H9 (cell line): ENCODE measurements around the gene SORCS2. TPM values are rescaled to one million over a fixed set of nuclear protein-coding genes. Genes with fewer than 3 reads are reported as not detected.

Experiments used
- DNase-seq: peaks from one replicate; pipeline ENCODE4 v3.0.0-alpha.2; 2017
- H2AFZ ChIP-seq: one replicate; pipeline ENCODE4 v1.6.1; 2013; ENCODE audit warnings: mild to moderate bottlenecking, low read length, control low read depth, moderate library complexity
- H2AK5ac ChIP-seq: 2 replicates; pipeline ENCODE4 v1.6.1; 2013; ENCODE audit warnings: low read length, control low read depth, mixed read lengths; ENCODE audit not compliant: insufficient read length
- H2BK120ac ChIP-seq: one replicate; pipeline ENCODE4 v1.6.1; 2013; ENCODE audit warnings: low read depth, mild to moderate bottlenecking, low read length, control low read depth, inconsistent platforms; ENCODE audit not compliant: poor library complexity, severe bottlenecking
- H2BK12ac ChIP-seq: 2 replicates; pipeline ENCODE4 v1.6.1; 2013; ENCODE audit warnings: low read length, control low read depth, mixed read lengths, low read depth; ENCODE audit not compliant: insufficient read length
- H2BK15ac ChIP-seq: 2 replicates; pipeline ENCODE4 v1.6.1; 2013; ENCODE audit warnings: low read depth, low read length, control low read depth
- H2BK20ac ChIP-seq: one replicate; pipeline ENCODE4 v1.6.1; 2013; ENCODE audit warnings: low read depth, mild to moderate bottlenecking, low read length, control low read depth, inconsistent platforms; ENCODE audit not compliant: poor library complexity, severe bottlenecking
- H2BK5ac ChIP-seq: 2 replicates; pipeline ENCODE4 v1.6.1; 2013; ENCODE audit warnings: low read length, control low read depth, mixed read lengths; ENCODE audit not compliant: insufficient read length
- H3K14ac ChIP-seq: 2 replicates; pipeline ENCODE4 v1.6.1; 2013; ENCODE audit warnings: low read length, control low read depth; ENCODE audit not compliant: insufficient read depth
- H3K18ac ChIP-seq: 2 replicates; pipeline ENCODE4 v1.6.1; 2013; ENCODE audit warnings: low read depth, mild to moderate bottlenecking, mixed read lengths, low read length, control low read depth; ENCODE audit not compliant: insufficient read length
- H3K23ac ChIP-seq: 2 replicates; pipeline ENCODE4 v1.6.1; 2013; ENCODE audit warnings: low read length, control low read depth, mixed read lengths, low read depth; ENCODE audit not compliant: insufficient read length
- H3K23me2 ChIP-seq: 2 replicates; pipeline ENCODE4 v1.6.1; 2013; ENCODE audit warnings: low read depth, mild to moderate bottlenecking, mixed read lengths, low read length, control low read depth; ENCODE audit not compliant: insufficient read length, poor library complexity, severe bottlenecking
- H3K27ac ChIP-seq: 2 replicates; pipeline ENCODE4 v1.5.1; 2013; ENCODE audit warnings: low read length, control low read depth, mixed read lengths, low read depth; ENCODE audit not compliant: insufficient read length
- H3K27me3 ChIP-seq: 2 replicates; pipeline ENCODE4 v1.6.1; 2013; ENCODE audit warnings: low read length, control low read depth, inconsistent platforms; ENCODE audit not compliant: insufficient read depth
- H3K4ac ChIP-seq: 2 replicates; pipeline ENCODE4 v1.6.1; 2013; ENCODE audit warnings: low read depth, mild to moderate bottlenecking, control low read depth, inconsistent platforms, low read length, moderate library complexity
- H3K4me1 ChIP-seq: 2 replicates; pipeline ENCODE4 v1.6.1; 2013; ENCODE audit warnings: low read length, control low read depth, inconsistent platforms; ENCODE audit not compliant: insufficient read depth
- H3K4me2 ChIP-seq: 2 replicates; pipeline ENCODE4 v1.6.1; 2013; ENCODE audit warnings: low read length, control low read depth, mixed read lengths; ENCODE audit not compliant: insufficient read length, insufficient read depth
- H3K56ac ChIP-seq: 2 replicates; pipeline ENCODE4 v1.6.1; 2013; ENCODE audit warnings: low read depth, mild to moderate bottlenecking, mixed read lengths, low read length, control low read depth; ENCODE audit not compliant: insufficient read length
- H3K79me1 ChIP-seq: 2 replicates; pipeline ENCODE4 v1.6.1; 2013; ENCODE audit warnings: low read depth, mild to moderate bottlenecking, moderate library complexity, low read length, control low read depth, inconsistent platforms; ENCODE audit not compliant: insufficient read depth, poor library complexity, severe bottlenecking
- H3K79me2 ChIP-seq: 2 replicates; pipeline ENCODE4 v1.6.1; 2013; ENCODE audit warnings: low read length, control low read depth, inconsistent platforms; ENCODE audit not compliant: insufficient read depth
- H3K9ac ChIP-seq: 2 replicates; pipeline ENCODE4 v1.6.1; 2013; ENCODE audit warnings: low read length, control low read depth, mixed read lengths; ENCODE audit not compliant: insufficient read length; ENCODE audit errors: extremely low read depth
- H3K9me3 ChIP-seq: one replicate; pipeline ENCODE4 v1.6.1; 2013; ENCODE audit warnings: low read depth, low read length, inconsistent platforms; ENCODE audit not compliant: control insufficient read depth
- H3T11ph ChIP-seq: one replicate; pipeline ENCODE4 v1.6.1; 2013; ENCODE audit warnings: mild to moderate bottlenecking, low read length, control low read depth, inconsistent platforms
- H4K20me1 ChIP-seq: one replicate; pipeline ENCODE4 v1.6.1; 2013; ENCODE audit not compliant: control insufficient read depth, insufficient read length, insufficient read depth
- H4K5ac ChIP-seq: 2 replicates; pipeline ENCODE4 v1.6.1; 2013; ENCODE audit warnings: low read depth, mild to moderate bottlenecking, mixed read lengths, low read length, control low read depth; ENCODE audit not compliant: insufficient read length
- H4K8ac ChIP-seq: replicated peaks from 2 replicates; pipeline ENCODE4 v1.6.1; 2013; ENCODE audit warnings: low read length, control low read depth, mixed read lengths, low read depth; ENCODE audit not compliant: insufficient read length
- H4K91ac ChIP-seq: 2 replicates; pipeline ENCODE4 v1.6.1; 2013; ENCODE audit warnings: low read depth, mild to moderate bottlenecking, moderate library complexity, mixed read lengths, low read length, control low read depth; ENCODE audit not compliant: insufficient read length
- H3K27ac Mint-ChIP-seq, 3 experiments: 2 replicates in 2 of 3; 3 replicates in 1 of 3; pipeline ENCODE4 v1.8.0; 2020 to 2021; ENCODE audit warnings: mixed read lengths in 3 of 3, mild to moderate bottlenecking in 1 of 3, moderate library complexity in 1 of 3
- H3K27me3 Mint-ChIP-seq: 2 replicates; pipeline ENCODE4 v1.8.0; 2021; ENCODE audit warnings: low read depth, mild to moderate bottlenecking, moderate library complexity, mixed read lengths
- H3K36me3 Mint-ChIP-seq, 3 experiments: 2 replicates in 2 of 3; 3 replicates in 1 of 3; pipeline ENCODE4 v1.8.0; 2020 to 2021; ENCODE audit warnings: low read depth in 3 of 3, mixed read lengths in 3 of 3; ENCODE audit not compliant: insufficient read depth in 1 of 3
- H3K4me1 Mint-ChIP-seq, 2 experiments: 2 replicates each; pipeline ENCODE4 v1.8.0; 2020; ENCODE audit warnings: mixed read lengths in 2 of 2
- H3K4me3 Mint-ChIP-seq, 2 experiments: 2 replicates in 1 of 2; 3 replicates in 1 of 2; pipeline ENCODE4 v1.8.0; 2020 to 2021; ENCODE audit warnings: mild to moderate bottlenecking in 2 of 2, mixed read lengths in 2 of 2, moderate library complexity in 1 of 2
- H3K9me3 Mint-ChIP-seq, 2 experiments: 2 replicates in 1 of 2; 3 replicates in 1 of 2; pipeline ENCODE4 v1.8.0; 2020; ENCODE audit warnings: mild to moderate bottlenecking in 2 of 2, mixed read lengths in 2 of 2, moderate library complexity in 1 of 2
- CTCF ChIP-seq: fragments of 200-600 bp; sonication (generic); conservative IDR thresholded peaks from 3 replicates; pipeline ENCODE4 v1.8.0; 2021; ENCODE audit warnings: antibody characterized with exemption, mild to moderate bottlenecking
- WGBS: extraction: QIAGEN DNeasy Blood & Tissue Kit; methylation state at CpG from one replicate; pipeline ENCODE4 v1.1.7; 2013; ENCODE audit warnings: missing lambda C conversion rate, low lambda C conversion rate, mixed read lengths; ENCODE audit not compliant: insufficient read length; ENCODE audit errors: extremely low coverage; 5-methylcytosine and 5-hydroxymethylcytosine counted together
- total RNA-seq: library from RNA; stranded (reverse); gene quantifications from 2 replicates; pipeline ENCODE4 v1.2.1, GENCODE V29; 2021

The SORCS2 gene
- total RNA-seq, 1 experiment from 2014 or later, result 0.57 TPM

- peaks cover 4 to 5% of the 10 kb centered on the region in 2 experiments; a peak in 4 of 5 replicates for H3K9me3 Mint-ChIP-seq
- no peaks in the 10 kb centered on the region for H3K36me3 Mint-ChIP-seq
- H4K8ac ChIP-seq, result no peak overlapping the region
- H3K27ac ChIP-seq, result no peak overlapping the region
- H3K56ac ChIP-seq, result no peak overlapping the region
- H3K14ac ChIP-seq, result no peak overlapping the region; the same call in 1 of the 2 replicates
- H3K23ac ChIP-seq, result no peak overlapping the region
- WGBS, result no CpG with 5 or more reads among the region's 21 CpGs
- H4K91ac ChIP-seq, result no peak overlapping the region
- DNase-seq, result no peak
- H2AK5ac ChIP-seq, result no peak overlapping the region
- no peaks in the 10 kb centered on the region for H3K4me1 ChIP-seq
- no peak for TF ChIP-seq CTCF
- peaks cover 2% of the 10 kb centered on the region for H3K23me2 ChIP-seq
- no peaks in the 10 kb centered on the region for H3K79me2 ChIP-seq
- H3K4ac ChIP-seq, result no peak overlapping the region
- no peak overlapping the region for H3T11ph ChIP-seq
- no peak overlapping the region for H2BK5ac ChIP-seq
- H2BK12ac ChIP-seq, result no peak overlapping the region
- no peaks in the 10 kb centered on the region for H3K79me1 ChIP-seq
- no peak overlapping the region for H3K27ac Mint-ChIP-seq
- H3K4me1 Mint-ChIP-seq, result peaks cover 0 to 3% of the 10 kb centered on the region in 2 experiments; a peak in 1 of 4 replicates
- no peak overlapping the region for H2AFZ ChIP-seq
- no peak overlapping the region for H3K9ac ChIP-seq
- no peak overlapping the region for H2BK15ac ChIP-seq
- H3K27me3 Mint-ChIP-seq, result peaks cover 3% of the 10 kb centered on the region; the same call in 1 of the 2 replicates
- H4K5ac ChIP-seq, result no peak overlapping the region
- no peaks in the 10 kb centered on the region for H3K27me3 ChIP-seq
- no peaks in the 10 kb centered on the region for H3K9me3 ChIP-seq
- H3K4me2 ChIP-seq, result no peak overlapping the region
- no peak overlapping the region for H3K4me3 Mint-ChIP-seq
- no peak overlapping the region for H2BK20ac ChIP-seq
- H2BK120ac ChIP-seq, result no peak overlapping the region
- H4K20me1 ChIP-seq, result no peaks in the 10 kb centered on the region
- no peak overlapping the region for H3K18ac ChIP-seq
These were observed 150.1 kb downstream of the SORCS2 start for GRCh38 chr4:7342223-7343080.
